ENCODE measurements around the gene CXorf58. TPM values are rescaled to one million over a fixed set of nuclear protein-coding genes. Genes with fewer than 3 reads are reported as not detected.
A peak's percentile ranks its signal among the peaks of the same experiment; 100 is the strongest.

The CXorf58 gene
- total RNA-seq, 1 donor from 2014 or later: not detected

DNA sequence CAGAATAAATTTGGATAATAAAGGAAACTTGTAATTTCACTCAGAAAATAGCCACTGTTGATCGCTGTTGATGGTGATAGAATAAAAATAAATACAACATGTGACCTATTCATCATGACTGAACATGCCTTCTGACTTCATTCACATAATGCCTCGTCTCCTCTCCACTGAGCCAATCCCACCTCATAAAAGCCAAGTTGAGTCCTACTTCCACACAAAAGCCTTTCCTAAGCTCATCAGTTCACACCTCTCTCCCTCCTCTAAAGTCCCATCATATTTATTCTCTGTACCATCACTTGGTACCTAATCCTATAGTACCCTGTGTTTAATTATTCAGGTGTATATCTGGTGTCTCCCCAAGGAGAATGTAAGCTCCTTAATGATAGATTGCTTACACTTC, 37.8 kb upstream of the CXorf58 start:
- TF ChIP-seq POLR2A (IDR thresholded peaks at IDR 0.05) (no peak), POLR2AphosphoS5 (IDR thresholded peaks at IDR 0.05; ENCODE audit: insufficient read depth in 1 of 2, low read depth in 1 of 2) (no peak)
- TF ChIP-seq, protein P1, sequence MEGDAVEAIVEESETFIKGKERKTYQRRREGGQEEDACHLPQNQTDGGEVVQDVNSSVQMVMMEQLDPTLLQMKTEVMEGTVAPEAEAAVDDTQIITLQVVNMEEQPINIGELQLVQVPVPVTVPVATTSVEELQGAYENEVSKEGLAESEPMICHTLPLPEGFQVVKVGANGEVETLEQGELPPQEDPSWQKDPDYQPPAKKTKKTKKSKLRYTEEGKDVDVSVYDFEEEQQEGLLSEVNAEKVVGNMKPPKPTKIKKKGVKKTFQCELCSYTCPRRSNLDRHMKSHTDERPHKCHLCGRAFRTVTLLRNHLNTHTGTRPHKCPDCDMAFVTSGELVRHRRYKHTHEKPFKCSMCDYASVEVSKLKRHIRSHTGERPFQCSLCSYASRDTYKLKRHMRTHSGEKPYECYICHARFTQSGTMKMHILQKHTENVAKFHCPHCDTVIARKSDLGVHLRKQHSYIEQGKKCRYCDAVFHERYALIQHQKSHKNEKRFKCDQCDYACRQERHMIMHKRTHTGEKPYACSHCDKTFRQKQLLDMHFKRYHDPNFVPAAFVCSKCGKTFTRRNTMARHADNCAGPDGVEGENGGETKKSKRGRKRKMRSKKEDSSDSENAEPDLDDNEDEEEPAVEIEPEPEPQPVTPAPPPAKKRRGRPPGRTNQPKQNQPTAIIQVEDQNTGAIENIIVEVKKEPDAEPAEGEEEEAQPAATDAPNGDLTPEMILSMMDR (IDR thresholded peaks at IDR 0.05): no peak
- intact Hi-C loops (cut with DNase I): no loop called here

DNA sequence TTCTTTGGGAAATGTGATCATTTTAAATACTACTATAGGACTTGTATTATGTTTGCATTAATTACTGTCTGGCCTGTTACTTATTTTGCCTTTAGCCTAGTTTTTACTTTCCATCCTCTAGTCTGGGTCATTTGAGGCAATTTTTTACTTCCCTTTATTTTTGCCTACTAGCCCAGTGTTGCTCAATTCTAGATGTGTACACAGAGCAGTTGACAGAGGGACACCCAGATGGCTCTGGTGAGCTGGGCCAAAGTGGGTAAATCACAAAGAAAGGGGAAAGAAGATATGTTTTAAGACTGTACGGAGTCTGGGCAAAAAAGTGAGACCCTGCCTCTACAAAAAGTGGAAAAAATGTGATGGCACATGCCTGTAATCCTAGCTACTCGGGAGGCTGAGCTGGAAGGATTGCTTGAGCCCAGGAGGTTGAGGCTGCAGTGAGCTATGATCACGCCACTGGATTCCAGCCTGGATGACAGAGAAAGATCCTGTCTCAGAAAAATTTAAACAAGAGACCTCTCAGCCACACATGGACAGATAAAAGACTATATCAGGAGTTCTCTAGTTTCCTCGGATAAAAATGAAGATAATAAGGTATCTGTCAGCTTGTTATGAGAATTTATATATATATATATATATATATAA, 35.8 kb upstream of the CXorf58 start:
- Histone ChIP-seq H3K27me3 (no peaks in the 10 kb centered on the region), H3K4me3 (no peak overlapping the region)

More for the DNA sequence above, 37.8 kb upstream of the CXorf58 start:
- DNase-seq (ENCODE audit: extremely low spot score in 2 of 2): no peak
- H3K4me3 ChIP-seq: no peak overlapping the region
- no peaks in the 10 kb centered on the region for H3K36me3 ChIP-seq
- no peak overlapping the region for H3K27ac ChIP-seq
- H3K4me1 ChIP-seq: no peaks in the 10 kb centered on the region
- no peaks in the 10 kb centered on the region for H3K27me3 ChIP-seq
- H3K9me3 ChIP-seq: no peaks in the 10 kb centered on the region

DNA sequence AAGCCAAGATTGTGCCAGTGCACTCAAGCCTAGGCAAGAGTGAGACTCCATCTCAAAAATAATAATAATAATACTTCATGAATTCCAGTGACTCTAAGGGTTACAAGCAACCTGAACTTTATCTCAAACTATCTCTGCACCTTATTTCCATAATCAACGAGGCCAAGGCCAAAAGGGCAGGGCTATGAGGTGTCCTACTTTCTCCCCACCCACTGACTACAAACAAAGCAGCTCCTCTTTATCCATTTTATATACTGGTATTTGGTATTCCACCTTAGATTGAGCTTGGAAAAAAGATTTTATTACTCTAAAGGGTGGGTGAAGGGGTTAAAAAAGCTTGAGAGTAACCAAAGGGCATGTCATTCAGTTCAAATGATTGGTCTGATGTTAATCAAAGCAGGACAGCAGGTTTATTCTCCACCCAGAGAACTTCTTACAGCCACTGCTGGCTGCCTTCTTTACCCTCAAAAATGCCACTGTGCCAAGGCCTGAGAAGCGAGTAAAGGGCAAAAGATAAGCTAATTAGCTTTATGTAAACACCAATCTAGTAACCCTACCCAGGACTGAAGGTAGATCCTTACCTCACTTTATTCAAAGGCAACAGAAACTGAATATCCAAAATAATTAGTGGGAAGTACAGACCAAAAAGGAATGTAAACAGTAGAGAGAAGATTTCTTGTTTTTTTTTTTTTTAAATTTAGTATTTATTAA, 28.3 kb upstream of the CXorf58 start:
- intact Hi-C loops (cut with DNase I): no loop called here
- H3K36me3 ChIP-seq: no peaks in the 10 kb centered on the region
- no peaks in the 10 kb centered on the region for H3K27me3 ChIP-seq
- H3K4me3 ChIP-seq: no peak overlapping the region
- TF ChIP-seq, protein P1 (IDR thresholded peaks at IDR 0.05): no peak
- TF ChIP-seq POLR2A (IDR thresholded peaks at IDR 0.05) (no peak), POLR2AphosphoS5 (IDR thresholded peaks at IDR 0.05; ENCODE audit: insufficient read depth in 1 of 2, low read depth in 1 of 2) (no peak)
- H3K9me3 ChIP-seq: no peaks in the 10 kb centered on the region
- H3K27ac ChIP-seq: no peak overlapping the region
- peaks cover 14% of the 10 kb centered on the region for H3K4me1 ChIP-seq
- DNase-seq (ENCODE audit: extremely low spot score in 2 of 2): no peak

More for the DNA sequence above, 35.8 kb upstream of the CXorf58 start:
- H3K27ac ChIP-seq: no peak overlapping the region
- H3K36me3 ChIP-seq: no peaks in the 10 kb centered on the region
- no peak for DNase-seq (ENCODE audit: extremely low spot score in 2 of 2)
- no peaks in the 10 kb centered on the region for H3K9me3 ChIP-seq
- TF ChIP-seq, protein P1 (IDR thresholded peaks at IDR 0.05): no peak
- TF ChIP-seq POLR2A (IDR thresholded peaks at IDR 0.05): no peak
- TF ChIP-seq POLR2AphosphoS5 (IDR thresholded peaks at IDR 0.05; ENCODE audit: insufficient read depth in 1 of 2, low read depth in 1 of 2): no peak
- H3K4me1 ChIP-seq: no peaks in the 10 kb centered on the region
- intact Hi-C loops (cut with DNase I): no loop called here

DNA sequence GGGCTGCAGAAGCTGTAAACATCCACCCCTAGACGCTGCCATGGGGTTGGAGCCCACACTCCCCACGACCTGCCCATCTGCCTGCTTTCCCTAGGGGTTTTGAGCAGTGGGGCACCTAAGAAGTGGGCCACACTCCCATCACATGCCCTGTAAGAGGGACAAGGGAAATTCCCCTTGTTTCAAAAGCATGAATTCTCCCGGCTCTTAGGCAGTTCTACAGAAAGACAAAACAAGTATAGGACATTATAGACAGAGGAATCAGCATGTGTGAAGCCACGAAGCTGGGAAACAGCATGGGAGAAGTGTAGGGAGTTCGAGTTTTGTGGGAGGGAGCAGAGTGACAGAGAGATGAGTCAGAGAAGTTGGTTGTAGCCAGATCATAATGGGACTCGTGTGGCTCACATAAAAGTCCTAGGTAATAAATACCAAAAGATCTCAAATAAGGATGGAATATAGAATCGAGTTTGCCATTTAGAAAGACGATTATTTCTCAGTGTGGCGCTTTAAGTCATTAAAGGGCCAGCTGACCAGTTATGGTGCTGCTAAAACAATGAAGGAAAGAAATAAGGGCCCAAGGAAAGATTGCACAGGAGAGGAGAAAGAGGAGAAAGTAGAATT, 24.0 kb upstream of the CXorf58 start:
- DNase-seq (ENCODE audit: extremely low spot score in 2 of 2): no peak
- no peaks in the 10 kb centered on the region for H3K9me3 ChIP-seq
- no peak overlapping the region for H3K4me3 ChIP-seq
- intact Hi-C loops (cut with DNase I): no loop called here
- no peaks in the 10 kb centered on the region for H3K36me3 ChIP-seq
- no peaks in the 10 kb centered on the region for H3K27me3 ChIP-seq
- peak overlapping the region; percentile 64 for H3K27ac ChIP-seq
- TF ChIP-seq, protein P1 (IDR thresholded peaks at IDR 0.05): no peak
- TF ChIP-seq POLR2AphosphoS5 (IDR thresholded peaks at IDR 0.05; ENCODE audit: insufficient read depth in 1 of 2, low read depth in 1 of 2) (peak in 1 of 2 donors; percentile 7), POLR2A (IDR thresholded peaks at IDR 0.05) (no peak)
- H3K4me1 ChIP-seq: peaks cover 14% of the 10 kb centered on the region

Data from vagina (tissue), 2 donors.